Uterus (tissue), 2 donors: ENCODE results near the gene AOC2.

Experiments
- CTCF ChIP-seq, 4 experiments: fragments of 200-600 bp in 2 of 4; fragments of 450-650 bp in 2 of 4; sonication (generic) in 2 of 4; IDR thresholded peaks; one replicate each; pipeline ENCODE4 v1.5.1; 2016 to 2019; ENCODE audit warnings: antibody characterized with exemption in 4 of 4, mild to moderate bottlenecking in 2 of 4, moderate library complexity in 1 of 4
- POLR2A ChIP-seq, 2 donors: fragments of 450-650 bp; IDR thresholded peaks; one replicate each; pipeline ENCODE4 v1.6.1; 2016; ENCODE audit warnings: antibody characterized with exemption in 2 of 2, mild to moderate bottlenecking in 1 of 2, moderate library complexity in 1 of 2

GRCh38 chr17:42819939-42820535 is 24.3 kb upstream of the AOC2 start:
- TF ChIP-seq CTCF (IDR thresholded peaks at IDR 0.05) (peak in 3 of 4 experiments; percentile 7 to 33 (median 30)), POLR2A (IDR thresholded peaks at IDR 0.05) (no peak)
